Right lung (tissue), 5 donors: ENCODE measurements around the gene G6PC1. TPM values are rescaled to one million over a fixed set of nuclear protein-coding genes. Genes with fewer than 3 reads are reported as not detected.
"Not testable (repeated sequence)": the region's sequence is repeated elsewhere in the genome, so short reads cannot be mapped to it uniquely, and the experiment has no call there.

ENCODE experiments used
- DNase-seq, 2 donors: peaks; one replicate each; pipeline ENCODE4 v3.0.0-alpha.2; 2013
- polyA plus RNA-seq, 5 donors: library from polyadenylated mRNA; unstranded; fragments of 120-200 nt; gene quantifications; one replicate each; pipeline versions ENCODE4 v1.2.1 to v1.2.3, GENCODE V29; 2013; ENCODE audit warnings: inconsistent platforms in 1 of 5, low replicate concordance in 1 of 5; ENCODE audit not compliant: insufficient read length in 5 of 5, insufficient read depth in 1 of 5

The G6PC1 gene
- polyA plus RNA-seq, 5 donors: 0.04 to 0.12 (median 0.05) TPM; not detected in 1

- DNase-seq: no peak
These were observed 27.3 kb upstream of the G6PC1 start for GRCh38 chr17:42873315-42873714.

- DNase-seq: peak; percentile 75 to 79
These were observed 26.5 kb upstream of the G6PC1 start for GRCh38 chr17:42873932-42874695.

- DNase-seq: no peak
These were observed 23.6 kb upstream of the G6PC1 start for GRCh38 chr17:42877037-42877436.

GRCh38 chr17:42878123-42878880 lies 22.3 kb upstream of the G6PC1 start:
- DNase-seq: no peak

- no peak for DNase-seq
These were observed 21.5 kb upstream of the G6PC1 start for GRCh38 chr17:42878924-42879595.

GRCh38 chr17:42879596-42879985 lies 21.0 kb upstream of the G6PC1 start:
- DNase-seq: no peak

GRCh38 chr17:42880776-42881310 lies 19.8 kb upstream of the G6PC1 start:
- DNase-seq: no peak

- DNase-seq: not testable (repeated sequence)
These were observed 18.9 kb upstream of the G6PC1 start for GRCh38 chr17:42881706-42882105.

- DNase-seq: no peak
These were observed 18.4 kb upstream of the G6PC1 start for GRCh38 chr17:42882166-42882565.

- no peak for DNase-seq
These were observed 16.6 kb upstream of the G6PC1 start for GRCh38 chr17:42883802-42884558.

- not testable (repeated sequence) for DNase-seq
These were observed 14.8 kb upstream of the G6PC1 start for GRCh38 chr17:42885806-42886205.

- DNase-seq: no peak
These were observed 14.1 kb upstream of the G6PC1 start for GRCh38 chr17:42886283-42887176.

- DNase-seq: no peak
These were observed 10.8 kb upstream of the G6PC1 start for GRCh38 chr17:42889809-42890208.

- DNase-seq: peak; percentile 49 to 60
These were observed 9.0 kb upstream of the G6PC1 start for GRCh38 chr17:42891539-42892152.

GRCh38 chr17:42893359-42893758 lies 7.2 kb upstream of the G6PC1 start:
- DNase-seq: peak in 1 of 2 donors; percentile 34

- DNase-seq: no peak
These were observed 6.1 kb upstream of the G6PC1 start for GRCh38 chr17:42894283-42895184.

GRCh38 chr17:42895185-42895555 lies 5.4 kb upstream of the G6PC1 start:
- DNase-seq: no peak

GRCh38 chr17:42898147-42898811 lies 2.3 kb upstream of the G6PC1 start:
- no peak for DNase-seq
